KMS-11 (cell line): Measurements from ENCODE around the gene ANP32A.

ENCODE experiments used
- H2AFZ ChIP-seq: fragments of 200-600 bp; sonication (generic); 2 replicates; pipeline ENCODE4 v1.6.1; 2016; ENCODE audit warnings: antibody characterized with exemption, mixed run types, low read depth
- H3K27ac ChIP-seq: fragments of 200-600 bp; sonication (generic); 2 replicates; pipeline ENCODE4 v1.6.1; 2016; ENCODE audit warnings: mild to moderate bottlenecking, mixed run types
- H3K27me3 ChIP-seq: fragments of 200-600 bp; sonication (generic); 2 replicates; pipeline ENCODE4 v1.6.1; 2017; ENCODE audit warnings: mild to moderate bottlenecking, low read depth, mixed run types, moderate library complexity; ENCODE audit not compliant: insufficient read depth
- H3K36me3 ChIP-seq: fragments of 200-600 bp; sonication (generic); 2 replicates; pipeline ENCODE4 v1.6.1; 2017; ENCODE audit warnings: mild to moderate bottlenecking, mixed run types; ENCODE audit not compliant: insufficient read depth
- H3K4me1 ChIP-seq: fragments of 200-600 bp; sonication (generic); 2 replicates; pipeline ENCODE4 v1.6.1; 2016; ENCODE audit warnings: mild to moderate bottlenecking, low read depth, mixed run types; ENCODE audit not compliant: poor library complexity, severe bottlenecking
- H3K4me2 ChIP-seq: fragments of 200-600 bp; sonication (generic); 2 replicates; pipeline ENCODE4 v1.7.0; 2016; ENCODE audit warnings: mild to moderate bottlenecking, mixed run types
- H3K4me3 ChIP-seq: fragments of 200-600 bp; sonication (generic); IDR thresholded peaks from 2 replicates; pipeline ENCODE4 v1.6.1; 2017; ENCODE audit warnings: low read depth, low read length, mixed read lengths; ENCODE audit not compliant: insufficient read depth
- H3K79me2 ChIP-seq: fragments of 200-600 bp; sonication (generic); 2 replicates; pipeline ENCODE4 v1.6.1; 2016; ENCODE audit warnings: low read depth, mixed run types; ENCODE audit not compliant: insufficient read depth
- H3K9ac ChIP-seq: fragments of 200-600 bp; sonication (generic); 2 replicates; pipeline ENCODE4 v1.6.1; 2016; ENCODE audit warnings: mild to moderate bottlenecking, mixed run types
- H4K20me1 ChIP-seq: fragments of 200-600 bp; sonication (generic); 2 replicates; pipeline ENCODE4 v1.6.1; 2016; ENCODE audit warnings: mild to moderate bottlenecking, mixed run types; ENCODE audit not compliant: insufficient read depth
- TF ChIP-seq, protein P1 (sequence below): fragments of 200-600 bp; sonication (generic); conservative IDR thresholded peaks from 2 replicates; pipeline ENCODE4 v1.6.1; 2017; ENCODE audit warnings: low read depth, mild to moderate bottlenecking, antibody characterized with exemption, low read length, moderate library complexity, mixed read lengths

ANP32A gene

GRCh38 chr15:68776477-68777270 is 44.0 kb downstream of the ANP32A start:
- H4K20me1 ChIP-seq, result no peaks in the 10 kb centered on the region
- peaks cover 3% of the 10 kb centered on the region; the same call in 1 of the 2 replicates for H3K36me3 ChIP-seq
- H3K4me2 ChIP-seq, result peak overlapping the region; percentile 7; the same call in 1 of the 2 replicates
- TF ChIP-seq, protein P1, sequence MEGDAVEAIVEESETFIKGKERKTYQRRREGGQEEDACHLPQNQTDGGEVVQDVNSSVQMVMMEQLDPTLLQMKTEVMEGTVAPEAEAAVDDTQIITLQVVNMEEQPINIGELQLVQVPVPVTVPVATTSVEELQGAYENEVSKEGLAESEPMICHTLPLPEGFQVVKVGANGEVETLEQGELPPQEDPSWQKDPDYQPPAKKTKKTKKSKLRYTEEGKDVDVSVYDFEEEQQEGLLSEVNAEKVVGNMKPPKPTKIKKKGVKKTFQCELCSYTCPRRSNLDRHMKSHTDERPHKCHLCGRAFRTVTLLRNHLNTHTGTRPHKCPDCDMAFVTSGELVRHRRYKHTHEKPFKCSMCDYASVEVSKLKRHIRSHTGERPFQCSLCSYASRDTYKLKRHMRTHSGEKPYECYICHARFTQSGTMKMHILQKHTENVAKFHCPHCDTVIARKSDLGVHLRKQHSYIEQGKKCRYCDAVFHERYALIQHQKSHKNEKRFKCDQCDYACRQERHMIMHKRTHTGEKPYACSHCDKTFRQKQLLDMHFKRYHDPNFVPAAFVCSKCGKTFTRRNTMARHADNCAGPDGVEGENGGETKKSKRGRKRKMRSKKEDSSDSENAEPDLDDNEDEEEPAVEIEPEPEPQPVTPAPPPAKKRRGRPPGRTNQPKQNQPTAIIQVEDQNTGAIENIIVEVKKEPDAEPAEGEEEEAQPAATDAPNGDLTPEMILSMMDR, result no peak
- peaks cover 47% of the 10 kb centered on the region for H3K4me1 ChIP-seq
- H3K27ac ChIP-seq, result no peak overlapping the region
- no peak overlapping the region for H3K9ac ChIP-seq
- H3K4me3 ChIP-seq, result no peak overlapping the region
- H2AFZ ChIP-seq, result no peak overlapping the region
- no peaks in the 10 kb centered on the region for H3K27me3 ChIP-seq
- no peaks in the 10 kb centered on the region for H3K79me2 ChIP-seq

DNA sequence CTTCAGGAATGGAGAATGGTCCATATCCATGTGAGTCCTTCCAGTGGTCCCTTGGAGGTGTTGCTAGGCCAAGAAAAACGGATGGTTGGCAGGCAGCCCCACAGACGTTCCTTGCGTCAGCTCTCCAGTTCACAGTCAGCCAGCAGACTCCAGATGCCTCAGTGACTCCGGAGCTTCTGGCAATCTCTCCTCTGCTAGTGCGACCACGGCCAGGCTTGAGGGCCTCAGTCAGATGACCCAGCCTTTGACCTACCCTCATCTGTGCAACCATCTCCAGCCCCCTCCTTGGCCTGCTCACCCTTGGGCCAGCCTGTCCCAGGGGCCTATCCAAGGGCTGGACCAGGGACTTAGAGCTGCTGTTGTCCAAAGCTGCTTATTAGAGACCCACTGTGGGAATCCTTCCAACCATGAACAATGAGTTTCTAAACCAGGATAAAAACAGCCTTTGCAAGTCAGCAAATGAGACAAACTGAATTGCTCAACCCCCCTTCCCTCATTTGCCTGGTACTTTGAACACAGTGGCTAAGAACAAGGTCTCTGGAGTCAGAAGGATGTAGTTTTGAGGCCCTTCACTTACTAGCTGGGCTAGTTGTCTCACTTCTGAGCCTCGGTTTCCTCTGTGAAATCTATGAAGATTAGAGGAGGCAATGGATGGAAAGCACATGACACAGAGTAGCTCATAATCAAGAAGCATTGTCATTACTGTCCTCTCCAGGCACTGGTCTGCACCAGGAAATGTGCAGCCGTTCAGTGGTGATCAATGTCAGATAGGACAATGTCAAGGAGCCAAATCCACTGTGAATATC is 44.8 kb downstream of the ANP32A start:
- no peaks in the 10 kb centered on the region for H3K27me3 ChIP-seq

GRCh38 chr15:68775236-68775577 is 45.5 kb downstream of the ANP32A start:
- Histone ChIP-seq H3K36me3 (no peaks in the 10 kb centered on the region; the same call in 1 of the 2 replicates), H3K4me3 (no peak overlapping the region), H4K20me1 (no peaks in the 10 kb centered on the region), H3K27ac (no peak overlapping the region), H3K4me2 (no peak overlapping the region), H3K79me2 (no peaks in the 10 kb centered on the region), H2AFZ (no peak overlapping the region), H3K9ac (no peak overlapping the region), H3K4me1 (peaks cover 39% of the 10 kb centered on the region), H3K27me3 (no peaks in the 10 kb centered on the region)
- TF ChIP-seq, protein P1, result no peak

More for the DNA sequence above, 44.8 kb downstream of the ANP32A start:
- H3K36me3 ChIP-seq, result peaks cover 2% of the 10 kb centered on the region; the same call in 1 of the 2 replicates
- H3K79me2 ChIP-seq, result no peaks in the 10 kb centered on the region
- H3K4me3 ChIP-seq, result no peak overlapping the region
- H3K9ac ChIP-seq, result no peak overlapping the region
- H4K20me1 ChIP-seq, result no peaks in the 10 kb centered on the region
- peak overlapping the region; percentile 7; the same call in 1 of the 2 replicates for H3K4me2 ChIP-seq
- H2AFZ ChIP-seq, result no peak overlapping the region
- peaks cover 46% of the 10 kb centered on the region for H3K4me1 ChIP-seq
- TF ChIP-seq, protein P1, result no peak
- no peak overlapping the region for H3K27ac ChIP-seq

DNA sequence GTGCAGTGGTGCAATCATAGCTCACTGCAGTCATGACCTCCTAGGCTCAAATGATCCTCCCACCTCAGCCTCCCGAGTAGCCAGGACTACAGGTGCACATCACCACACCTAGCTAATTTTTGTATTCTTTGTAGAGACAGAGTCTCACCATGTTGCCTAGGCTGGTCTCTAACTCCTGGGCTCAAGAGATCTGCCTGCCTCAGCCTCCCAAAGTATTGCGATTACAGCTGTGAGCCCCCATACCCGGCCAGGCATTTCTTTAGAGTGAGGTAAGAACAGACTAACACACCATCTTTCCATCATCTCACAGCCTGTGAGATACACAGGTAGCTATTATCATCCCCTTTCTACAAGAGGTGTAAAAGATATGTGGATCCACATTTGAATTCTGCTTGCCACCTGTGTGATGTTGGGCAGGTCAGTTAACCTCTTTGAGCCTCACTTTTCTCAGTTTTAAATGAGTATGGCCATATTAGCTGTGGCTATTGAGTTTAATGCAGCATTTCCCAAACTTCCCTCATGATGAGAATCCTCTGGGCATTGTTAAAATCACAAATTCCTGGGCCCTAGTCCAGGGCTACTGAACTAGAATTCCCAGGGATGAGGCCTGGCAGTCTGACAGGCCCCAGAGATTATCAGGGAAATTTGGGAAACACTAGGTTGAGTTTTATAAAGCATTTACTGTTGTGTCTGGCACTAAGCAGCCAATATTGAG is 46.0 kb downstream of the ANP32A start:
- Histone ChIP-seq H3K4me3 (no peak overlapping the region), H3K27me3 (no peaks in the 10 kb centered on the region), H3K4me2 (no peak overlapping the region), H3K4me1 (peaks cover 39% of the 10 kb centered on the region), H3K27ac (no peak overlapping the region), H2AFZ (no peak overlapping the region), H3K79me2 (no peaks in the 10 kb centered on the region), H3K9ac (no peak overlapping the region), H4K20me1 (no peaks in the 10 kb centered on the region), H3K36me3 (no peaks in the 10 kb centered on the region; the same call in 1 of the 2 replicates)
- TF ChIP-seq, protein P1, result no peak
